CD4-positive, alpha-beta T cell treated with Interleukin-2 at 100 ng/mL for 4 hours (primary cell): ENCODE data around the gene MEGF11.

Experiments used
- DNase-seq: peaks from one replicate; pipeline ENCODE4 v3.0.0-alpha.2; 2020; ENCODE audit warnings: low spot score

MEGF11 gene

GRCh38 chr15:66092053-66093016 lies 161.2 kb downstream of the MEGF11 start:
- DNase-seq, result no peak

- DNase-seq, result no peak
Observed at GRCh38 chr15:66089509-66089908, 164.0 kb downstream of the MEGF11 start.

- DNase-seq, result no peak
Observed at GRCh38 chr15:66089049-66089448, 164.5 kb downstream of the MEGF11 start.

GRCh38 chr15:66085128-66085527 lies 168.4 kb downstream of the MEGF11 start:
- no peak for DNase-seq

GRCh38 chr15:66084704-66085103 lies 168.8 kb downstream of the MEGF11 start:
- DNase-seq, result no peak

- no peak for DNase-seq
Observed at GRCh38 chr15:66080717-66081398, 172.7 kb downstream of the MEGF11 start.

- no peak for DNase-seq
Observed at GRCh38 chr15:66078929-66079275, 174.6 kb downstream of the MEGF11 start.

- DNase-seq, result no peak
Observed at GRCh38 chr15:66078196-66078928, 175.2 kb downstream of the MEGF11 start.

- no peak for DNase-seq
Observed at GRCh38 chr15:66077320-66077663, 176.3 kb downstream of the MEGF11 start.

- no peak for DNase-seq
Observed at GRCh38 chr15:66076591-66077319, 176.8 kb downstream of the MEGF11 start.

GRCh38 chr15:66075947-66076346 lies 177.6 kb downstream of the MEGF11 start:
- DNase-seq, result no peak

- no peak for DNase-seq
Observed at GRCh38 chr15:66072616-66073361, 180.8 kb downstream of the MEGF11 start.

GRCh38 chr15:66071921-66072295 lies 181.6 kb downstream of the MEGF11 start:
- DNase-seq, result no peak

GRCh38 chr15:66071160-66071920 lies 182.2 kb downstream of the MEGF11 start:
- no peak for DNase-seq

GRCh38 chr15:66070220-66070934 lies 183.2 kb downstream of the MEGF11 start:
- no peak for DNase-seq

GRCh38 chr15:66069751-66070150 lies 183.8 kb downstream of the MEGF11 start:
- DNase-seq, result no peak

- no peak for DNase-seq
Observed at GRCh38 chr15:66068801-66069200, 184.7 kb downstream of the MEGF11 start.

- no peak for DNase-seq
Observed at GRCh38 chr15:66067687-66068086, 185.9 kb downstream of the MEGF11 start.

- no peak for DNase-seq
Observed at GRCh38 chr15:66066481-66066880, 187.1 kb downstream of the MEGF11 start.

GRCh38 chr15:66066005-66066404 lies 187.5 kb downstream of the MEGF11 start:
- DNase-seq, result no peak
